Activated B cell treated with CpG ODN at 0.5 μM for 24 hours (primary cell): ENCODE results near the gene EML6. TPM values are rescaled to one million over a fixed set of nuclear protein-coding genes. Genes with fewer than 3 reads are reported as not detected.
A peak's percentile ranks its signal among the peaks of the same experiment; 100 is the strongest.

Experiments used
- ATAC-seq: fragments of 200-7000 bp; cut with Tn5 transposase; one replicate; pipeline ENCODE4 v1.10.0; 2021; ENCODE audit warnings: low read depth, mild to moderate bottlenecking, moderate library complexity
- CTCF ChIA-PET: fragments of 350-600 bp; sonication (Branson Sonifier 250); formaldehyde crosslinking; loops from one replicate; lab custom pipeline; 2021; ENCODE audit warnings: antibody characterized with exemption; lab: Charles Lee
- POLR2A ChIA-PET: fragments of 350-600 bp; sonication (Branson Sonifier 250); formaldehyde crosslinking; loops from one replicate; lab custom pipeline; 2021; ENCODE audit warnings: antibody characterized with exemption; lab: Charles Lee
- DNase-seq: peaks from one replicate; pipeline ENCODE4 v3.0.0; 2022
- H3K27ac Mint-ChIP-seq: one replicate; pipeline ENCODE4 v1.8.0; 2020; ENCODE audit warnings: mixed read lengths
- H3K27me3 Mint-ChIP-seq: one replicate; pipeline ENCODE4 v1.8.0; 2021; ENCODE audit warnings: mixed read lengths
- H3K36me3 Mint-ChIP-seq: one replicate; pipeline ENCODE4 v1.8.0; 2021; ENCODE audit warnings: low read depth, mixed read lengths
- H3K4me1 Mint-ChIP-seq: one replicate; pipeline ENCODE4 v1.8.0; 2021; ENCODE audit warnings: mixed read lengths
- H3K4me3 Mint-ChIP-seq: one replicate; pipeline ENCODE4 v1.8.0; 2020; ENCODE audit warnings: mild to moderate bottlenecking, mixed read lengths
- H3K9me3 Mint-ChIP-seq: one replicate; pipeline ENCODE4 v1.8.0; 2020; ENCODE audit warnings: mixed read lengths
- CTCF ChIP-seq: fragments of 200-600 bp; IDR thresholded peaks from one replicate; pipeline ENCODE4 v1.8.0; 2022; ENCODE audit warnings: antibody characterized with exemption, mild to moderate bottlenecking
- intact Hi-C: fragments of 100-400 bp; cut with micrococcal nuclease; formaldehyde crosslinking; loops from one replicate; pipeline ENCODE4 v1.15.1; 2024
- total RNA-seq: library from RNA; stranded (reverse); gene quantifications from 2 replicates; pipeline ENCODE4 v1.2.3, GENCODE V29; 2022

EML6 gene
- total RNA-seq, 1 donor from 2014 or later, result 31.5 TPM

DNA sequence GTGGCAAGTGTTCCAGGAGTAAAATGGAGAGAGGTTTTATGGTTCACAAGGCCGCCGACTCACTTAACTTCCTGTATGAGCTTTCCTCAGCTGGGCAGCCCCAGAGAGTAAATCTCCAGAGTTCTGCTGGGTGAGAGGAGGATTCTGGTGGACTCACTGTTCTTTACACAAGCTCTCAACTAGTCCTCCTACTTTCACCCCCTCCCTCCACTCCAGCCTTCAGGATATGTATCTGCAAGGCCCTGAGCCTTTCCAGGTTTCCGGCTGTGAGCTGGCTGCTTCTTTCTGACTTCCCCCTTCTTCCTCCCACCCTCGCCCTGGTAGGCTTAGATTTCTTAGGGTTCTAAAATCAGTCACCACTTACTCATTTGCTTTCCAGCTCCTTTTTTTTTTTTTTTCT, 34.0 kb downstream of the EML6 start:
- H3K4me1 Mint-ChIP-seq, result peaks cover 51% of the 10 kb centered on the region
- ATAC-seq (peak; percentile 56), DNase-seq (peak; percentile 33)
- H3K9me3 Mint-ChIP-seq, result no peaks in the 10 kb centered on the region
- H3K27ac Mint-ChIP-seq, result peak overlapping the region; percentile 88
- CTCF ChIA-PET, result interaction anchor here (3.5 kb wide), 1 partner anchor 81 kb away, joined by 45 read pairs; no protein-coding TSS in a partner anchor
- peak overlapping the region; percentile 73 for H3K4me3 Mint-ChIP-seq
- H3K27me3 Mint-ChIP-seq, result no peaks in the 10 kb centered on the region
- no peaks in the 10 kb centered on the region for H3K36me3 Mint-ChIP-seq
- intact Hi-C loops, result loop anchor here (2.0 to 10.0 kb wide), 6 partner anchors 29 to 655 kb away; partner anchors contain the start of genes MTIF2 and RTN4
- no peak for TF ChIP-seq CTCF
- POLR2A ChIA-PET, result interaction anchor here (0.7 to 2.8 kb wide), 10 partner anchors 11 to 395 kb away, joined by 3 to 14 read pairs (median 4); partner anchors contain the start of genes EML6 and RTN4

- TF ChIP-seq CTCF, result no peak
- POLR2A ChIA-PET, result interaction anchor here (1.2 kb wide), 1 partner anchor 464 kb away, joined by 3 read pairs; no protein-coding TSS in a partner anchor
These were observed 35.5 kb downstream of the EML6 start for GRCh38 chr2:54758951-54759350.

DNA sequence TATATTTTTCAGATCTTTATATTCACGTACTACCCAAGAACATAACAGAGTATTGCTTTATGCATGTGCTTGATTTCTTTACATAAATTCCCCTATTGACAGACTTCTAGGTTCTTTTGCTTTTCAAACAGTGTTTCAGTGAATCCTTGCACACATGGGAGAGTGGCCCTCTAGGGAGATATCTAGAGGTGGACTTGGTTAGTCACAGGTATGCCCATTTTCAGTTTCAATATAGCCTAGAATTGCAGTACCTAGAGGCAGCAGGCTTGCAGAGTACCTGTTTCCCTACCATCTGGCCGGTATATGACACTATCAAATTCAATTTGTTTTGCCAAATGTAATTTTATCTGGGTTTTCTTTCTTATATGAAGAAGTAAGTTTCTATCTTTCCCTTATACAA, 36.8 kb downstream of the EML6 start:
- Mint-ChIP-seq H3K27me3 (no peaks in the 10 kb centered on the region), H3K4me3 (no peak overlapping the region), H3K4me1 (peaks cover 46% of the 10 kb centered on the region), H3K27ac (peak overlapping the region; percentile 56), H3K36me3 (no peaks in the 10 kb centered on the region), H3K9me3 (no peaks in the 10 kb centered on the region)
- POLR2A ChIA-PET, result interaction anchor here (0.6 kb wide), 1 partner anchor 763 kb away, joined by 6 read pairs; no protein-coding TSS in a partner anchor
- CTCF ChIA-PET, result no interaction called here
- no peak for TF ChIP-seq CTCF
- DNase-seq, result no peak
- no peak for ATAC-seq
- intact Hi-C loops, result no loop called here

More at GRCh38 chr2:54758951-54759350, 35.5 kb downstream of the EML6 start:
- ATAC-seq, result no peak
- CTCF ChIA-PET, result interaction anchor here (1.0 kb wide), 1 partner anchor 8 kb away, joined by 4 read pairs; no protein-coding TSS in a partner anchor
- Mint-ChIP-seq H3K36me3 (no peaks in the 10 kb centered on the region), H3K4me1 (peaks cover 51% of the 10 kb centered on the region), H3K9me3 (no peaks in the 10 kb centered on the region), H3K27ac (peak overlapping the region; percentile 88), H3K4me3 (no peak overlapping the region), H3K27me3 (no peaks in the 10 kb centered on the region)
- no peak for DNase-seq
- intact Hi-C loops, result loop anchor here (5.0 to 10.0 kb wide), 5 partner anchors 43 to 657 kb away; partner anchors contain the start of genes MTIF2 and RTN4

DNA sequence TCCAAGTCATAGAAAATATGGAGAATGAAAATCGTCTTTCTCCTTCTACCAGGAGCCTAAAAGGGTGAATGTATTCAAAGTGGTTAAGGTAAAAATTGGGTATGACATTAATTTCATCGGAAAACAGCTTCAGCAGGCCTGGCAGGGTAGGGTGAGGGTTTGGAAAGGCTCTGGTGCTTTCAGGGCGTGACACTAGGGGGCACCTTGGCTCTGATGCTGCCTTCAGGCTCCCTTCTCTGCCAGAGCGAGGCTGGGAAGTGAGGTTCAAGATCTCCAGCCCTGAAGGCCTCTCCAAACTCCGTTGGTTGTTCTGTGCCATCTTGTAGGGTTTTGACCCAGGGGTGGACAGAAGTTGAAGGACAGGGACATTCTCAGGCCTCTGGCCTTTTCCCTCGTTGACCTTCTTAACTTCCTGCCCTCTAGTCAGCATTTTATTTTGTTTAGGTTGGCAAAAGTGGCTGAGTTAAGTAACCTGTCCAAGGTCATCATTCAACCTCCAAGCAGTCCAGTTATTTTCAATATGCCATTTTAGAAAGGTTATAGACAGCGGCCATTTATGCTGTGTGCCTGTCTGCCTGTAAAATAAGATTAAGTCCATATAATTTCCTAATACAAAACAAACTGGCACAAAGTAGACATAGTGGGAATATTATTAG, 40.3 kb downstream of the EML6 start:
- H3K27ac Mint-ChIP-seq, result no peak overlapping the region
- H3K27me3 Mint-ChIP-seq, result no peaks in the 10 kb centered on the region
- no peak for TF ChIP-seq CTCF
- ChIA-PET POLR2A (no interaction called here), CTCF (interaction anchor here (2.0 kb wide), 1 partner anchor 75 kb away, joined by 8 read pairs; no protein-coding TSS in a partner anchor)
- no peak overlapping the region for H3K4me3 Mint-ChIP-seq
- peaks cover 24% of the 10 kb centered on the region for H3K4me1 Mint-ChIP-seq
- H3K9me3 Mint-ChIP-seq, result no peaks in the 10 kb centered on the region
- DNase-seq (no peak), ATAC-seq (no peak)
- H3K36me3 Mint-ChIP-seq, result no peaks in the 10 kb centered on the region
- intact Hi-C loops, result no loop called here

- peak; percentile 92 for ATAC-seq
- H3K27me3 Mint-ChIP-seq, result no peaks in the 10 kb centered on the region
These were observed 44.5 kb downstream of the EML6 start for GRCh38 chr2:54767921-54768320.

More at GRCh38 chr2:54767921-54768320, 44.5 kb downstream of the EML6 start:
- intact Hi-C loops, result loop anchor here (2.0 kb wide), 1 partner anchor 15 kb away; no protein-coding TSS in a partner anchor
- Mint-ChIP-seq H3K27ac (peak overlapping the region; percentile 65), H3K9me3 (no peaks in the 10 kb centered on the region), H3K4me3 (no peak overlapping the region), H3K36me3 (no peaks in the 10 kb centered on the region), H3K4me1 (peaks cover 15% of the 10 kb centered on the region)
- ChIA-PET POLR2A (interaction anchor here (0.7 to 1.3 kb wide), 2 partner anchors 11 to 44 kb away, joined by 3 read pairs; no protein-coding TSS in a partner anchor), CTCF (no interaction called here)
- DNase-seq, result no peak
- no peak for TF ChIP-seq CTCF
